HG03139 (cell line): ENCODE measurements around the gene LTK.

Source experiments
- ATAC-seq: cut with Tn5 transposase; IDR thresholded peaks from one replicate; pipeline ENCODE4 v1.9.1; 2021; ENCODE audit not compliant: unreplicated experiment

LTK gene

DNA sequence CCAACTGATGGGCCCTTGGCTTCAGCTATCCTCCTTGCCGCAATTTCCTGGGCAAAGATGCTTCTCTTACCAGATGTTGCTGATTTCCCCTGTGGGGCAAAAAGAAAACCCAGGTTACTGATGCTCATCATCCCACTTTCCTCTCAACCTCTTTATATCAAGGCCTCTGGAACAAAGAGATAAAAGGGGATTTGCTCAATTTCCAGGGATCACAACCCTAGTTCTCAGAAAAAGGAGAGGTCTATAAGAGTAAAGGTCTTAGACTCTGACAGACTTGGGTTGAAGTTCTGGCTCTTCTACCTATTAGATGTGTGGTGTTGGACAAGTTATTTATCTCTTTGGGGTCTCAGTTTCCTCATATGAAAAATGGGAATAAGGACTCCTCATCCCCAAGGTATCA lies 21.9 kb upstream of the LTK start:
- ATAC-seq: no peak

DNA sequence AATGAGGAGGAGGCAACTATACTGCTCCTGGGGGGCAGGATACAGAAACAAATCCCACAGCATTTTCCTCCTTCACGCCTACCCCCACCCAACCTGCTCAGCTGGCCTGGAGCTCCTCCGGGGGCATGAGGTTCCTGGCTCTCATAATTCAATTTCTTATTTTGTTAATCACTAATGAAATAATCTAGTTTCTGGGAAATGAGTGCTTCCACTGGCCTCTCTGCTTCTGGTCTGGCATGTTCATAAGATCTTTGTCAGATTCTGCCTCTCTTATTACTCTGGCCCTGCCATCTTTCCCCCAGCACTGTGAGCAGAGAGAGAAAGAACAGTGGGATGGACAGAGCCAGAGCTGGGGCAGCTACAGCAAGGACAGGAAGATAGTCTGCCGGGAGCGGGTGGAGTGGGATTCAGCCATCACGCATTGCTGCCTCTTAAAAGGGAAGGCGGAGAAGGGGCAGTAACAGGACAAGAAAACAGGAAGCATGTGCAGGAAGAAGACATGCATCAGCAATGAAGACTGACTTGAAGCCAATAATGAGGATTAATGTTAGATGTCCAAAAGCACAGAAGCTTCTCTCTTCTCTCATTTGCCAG lies 16.8 kb upstream of the LTK start:
- ATAC-seq: no peak

DNA sequence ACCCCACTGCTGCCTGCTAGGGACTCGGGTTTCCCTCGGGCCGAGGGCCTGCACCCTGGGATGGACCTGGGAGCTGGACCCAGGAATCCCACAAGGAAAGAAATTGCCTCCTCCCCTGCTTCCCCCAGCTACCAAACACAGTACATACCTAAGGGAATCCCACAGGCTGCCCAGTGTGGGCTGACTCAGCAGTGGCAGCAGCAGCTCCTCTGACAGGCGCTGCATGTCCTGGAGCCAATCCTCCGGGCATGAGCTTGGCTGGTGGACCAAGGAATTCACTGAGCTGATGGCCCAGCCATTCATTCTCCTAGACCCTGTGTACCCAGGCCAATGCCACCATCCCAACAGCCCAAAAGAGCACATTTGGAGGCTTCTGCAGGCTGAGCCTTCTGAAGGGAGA lies 9.5 kb upstream of the LTK start:
- no peak for ATAC-seq

DNA sequence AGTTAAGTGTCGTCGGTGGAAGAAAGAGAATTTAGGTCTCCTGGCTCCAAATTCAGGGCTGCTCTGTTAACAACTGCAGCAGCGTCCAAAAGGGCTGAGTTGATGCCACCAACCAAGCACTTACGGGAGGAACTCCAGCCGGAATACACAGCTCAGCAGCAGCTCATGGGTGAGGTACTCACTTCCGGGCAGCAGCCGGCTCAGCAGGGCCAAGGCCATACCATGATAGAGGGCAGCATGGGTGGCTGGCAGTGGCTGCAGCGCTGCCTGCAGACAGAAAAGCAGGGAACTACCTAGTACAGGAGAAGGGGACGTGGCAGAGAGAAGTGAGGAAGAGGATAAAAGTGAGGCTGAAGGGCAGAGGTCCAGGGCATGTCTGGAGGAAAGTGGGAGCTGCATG lies 8.0 kb upstream of the LTK start:
- ATAC-seq: no peak

- no peak for ATAC-seq
These were observed 7.0 kb upstream of the LTK start for GRCh38 chr15:41520636-41521035.

DNA sequence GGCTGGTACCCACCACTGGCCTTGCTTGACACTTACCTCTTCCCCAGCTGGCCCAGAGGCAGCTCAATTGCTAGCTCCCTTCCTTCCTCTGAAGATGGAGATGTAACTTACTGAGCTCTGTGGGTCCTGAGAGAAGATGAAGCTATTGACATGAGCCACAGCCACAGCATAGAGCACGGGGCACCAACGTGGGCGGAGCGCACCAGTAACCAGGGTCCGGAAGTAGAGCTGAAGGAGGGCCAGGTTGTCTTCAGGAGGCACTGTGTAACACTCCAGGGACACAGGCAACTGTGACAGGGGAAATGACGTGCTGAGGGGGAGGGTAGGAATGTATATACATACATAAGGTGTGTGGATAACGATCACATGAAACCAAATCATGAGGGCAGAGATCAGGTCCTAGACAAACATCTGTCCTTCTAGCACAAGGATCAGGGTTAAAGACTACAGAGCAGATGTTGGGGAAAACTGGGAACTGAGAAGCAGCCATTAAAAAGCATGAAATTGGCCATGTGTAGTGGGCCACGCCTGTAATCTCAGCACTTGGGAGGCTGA lies 4.3 kb upstream of the LTK start:
- no peak for ATAC-seq

- no peak for ATAC-seq
These were observed 604 bp downstream of the LTK start for GRCh38 chr15:41512940-41513505.

DNA sequence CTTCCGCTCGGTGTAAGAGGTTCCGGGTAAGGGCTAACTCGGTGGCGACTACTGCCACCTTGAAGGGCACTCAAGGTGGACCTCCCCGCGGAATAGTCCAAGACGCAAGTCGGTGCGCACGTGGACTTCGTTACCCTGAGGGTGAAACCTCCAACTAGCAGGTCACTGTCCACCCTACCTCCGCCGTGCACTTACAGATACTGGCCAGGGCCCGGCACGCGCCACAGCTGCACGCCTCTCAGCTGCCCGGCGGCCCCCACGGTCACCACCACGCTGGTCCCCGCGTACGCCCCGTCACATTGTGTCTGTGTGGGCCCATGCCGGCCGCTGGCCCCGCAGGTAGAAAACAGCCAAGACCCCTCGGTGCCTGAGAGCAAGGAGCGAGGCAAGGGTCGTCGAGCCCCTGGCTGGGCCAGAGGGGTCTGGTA lies 1.1 kb downstream of the LTK start:
- ATAC-seq: no peak

GRCh38 chr15:41511899-41512369 lies 1.7 kb downstream of the LTK start:
- ATAC-seq: no peak

GRCh38 chr15:41511331-41511898 lies 2.2 kb downstream of the LTK start:
- ATAC-seq: no peak

GRCh38 chr15:41510728-41511127 lies 2.9 kb downstream of the LTK start:
- no peak for ATAC-seq

GRCh38 chr15:41507820-41508290 lies 5.8 kb downstream of the LTK start:
- no peak for ATAC-seq

DNA sequence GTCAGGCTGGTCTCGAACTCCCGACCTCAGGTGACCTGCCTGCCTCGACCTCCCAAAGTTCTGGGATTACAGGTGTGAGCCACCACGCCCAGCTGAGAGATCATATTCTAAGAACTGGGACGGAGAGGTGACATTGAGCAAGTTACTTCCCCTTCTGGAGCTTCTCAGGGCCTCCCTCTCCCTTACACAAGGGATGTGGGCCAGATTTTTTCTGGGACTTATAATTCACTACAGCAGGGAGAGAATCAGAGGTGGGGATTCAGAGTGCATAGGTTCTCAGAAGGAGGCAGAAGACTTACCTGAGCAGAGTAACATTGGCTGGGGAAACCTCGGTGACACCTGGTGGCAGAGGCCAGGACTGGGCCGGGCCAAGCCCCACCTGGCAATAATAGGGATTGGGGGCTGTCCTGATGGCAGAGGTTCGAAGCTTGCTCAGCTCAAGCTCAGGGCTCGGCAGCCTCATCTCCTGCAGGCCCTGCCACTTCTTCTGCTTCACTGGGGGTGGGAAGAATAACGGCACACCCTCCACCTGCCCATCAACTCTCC lies 6.8 kb downstream of the LTK start:
- no peak for ATAC-seq

- ATAC-seq: no peak
These were observed 7.9 kb downstream of the LTK start for GRCh38 chr15:41505776-41506175.

DNA sequence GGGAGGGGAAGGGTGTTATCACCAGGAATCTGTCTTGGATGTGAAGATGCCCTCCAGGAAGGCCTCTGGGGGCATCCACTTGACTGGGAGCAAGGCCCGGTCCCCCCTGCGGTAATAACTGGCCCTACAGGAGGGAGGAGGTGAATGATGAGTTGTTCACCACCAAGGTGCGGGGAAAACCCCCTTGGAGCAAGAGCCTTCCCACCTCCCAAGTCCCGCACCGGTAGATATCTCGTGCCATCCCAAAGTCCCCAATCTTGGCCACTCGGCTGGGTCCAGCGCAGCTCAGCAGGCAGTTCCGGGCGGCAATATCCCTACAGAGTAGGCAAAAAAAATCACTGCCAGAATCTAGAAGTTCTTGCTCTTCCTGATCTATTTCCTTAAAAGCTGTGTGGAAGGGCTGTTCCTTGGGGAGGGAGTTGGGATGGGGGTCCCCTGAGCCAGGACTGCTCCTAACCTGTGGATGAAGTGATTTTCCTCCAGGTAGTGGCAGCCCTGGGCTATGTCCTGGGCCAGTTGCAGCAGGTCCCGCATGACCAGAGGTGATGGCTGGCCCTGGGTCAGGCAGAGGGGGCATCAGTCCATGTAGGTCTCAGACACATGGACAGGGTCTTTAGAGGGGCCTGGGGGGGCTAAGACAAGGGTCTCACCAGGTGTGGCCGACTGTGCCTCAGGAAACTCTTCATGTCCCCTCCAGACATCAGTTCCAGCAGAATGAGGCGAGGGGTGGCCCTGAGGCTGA lies 8.7 kb downstream of the LTK start:
- ATAC-seq: no peak

- no peak for ATAC-seq
These were observed 10.0 kb downstream of the LTK start for GRCh38 chr15:41503669-41504010.

DNA sequence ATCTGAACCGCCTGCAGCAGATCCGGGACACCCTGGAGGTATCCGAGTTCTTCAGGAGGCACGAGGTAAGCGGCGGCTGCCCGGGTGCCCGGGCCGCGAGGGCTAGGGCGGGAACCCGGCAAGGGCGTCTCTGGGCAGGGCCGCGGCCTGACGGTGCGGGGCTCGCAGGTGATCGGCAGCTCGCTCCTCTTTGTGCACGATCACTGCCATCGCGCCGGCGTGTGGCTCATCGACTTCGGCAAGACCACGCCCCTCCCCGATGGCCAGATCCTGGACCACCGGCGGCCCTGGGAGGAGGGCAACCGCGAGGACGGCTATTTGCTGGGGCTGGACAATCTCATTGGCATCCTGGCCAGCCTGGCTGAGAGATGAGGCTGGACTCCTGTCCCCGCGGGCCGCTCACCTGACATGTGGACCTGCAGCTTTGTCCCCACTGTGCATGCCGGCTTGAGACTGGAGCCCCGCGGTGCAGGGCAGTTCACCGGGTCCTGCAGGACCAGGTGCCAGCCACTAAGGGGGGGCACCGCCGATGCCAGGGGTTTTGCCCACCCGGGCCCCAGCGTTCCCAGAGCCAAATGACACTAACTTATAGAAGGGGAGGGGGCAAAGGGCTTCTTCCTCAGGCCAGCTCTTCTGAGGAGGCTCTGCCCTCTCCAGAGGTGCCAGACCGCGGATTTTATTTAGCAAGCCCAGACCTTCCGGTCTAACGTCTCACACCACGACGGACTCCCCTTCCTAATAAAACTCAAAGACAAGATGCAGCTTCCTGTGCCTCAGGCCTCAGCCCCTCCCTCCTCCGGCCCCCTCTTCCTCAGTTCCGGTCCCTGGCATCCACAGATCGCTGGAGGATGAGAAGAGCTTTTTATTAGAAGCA lies 10.6 kb downstream of the LTK start:
- ATAC-seq: no peak

DNA sequence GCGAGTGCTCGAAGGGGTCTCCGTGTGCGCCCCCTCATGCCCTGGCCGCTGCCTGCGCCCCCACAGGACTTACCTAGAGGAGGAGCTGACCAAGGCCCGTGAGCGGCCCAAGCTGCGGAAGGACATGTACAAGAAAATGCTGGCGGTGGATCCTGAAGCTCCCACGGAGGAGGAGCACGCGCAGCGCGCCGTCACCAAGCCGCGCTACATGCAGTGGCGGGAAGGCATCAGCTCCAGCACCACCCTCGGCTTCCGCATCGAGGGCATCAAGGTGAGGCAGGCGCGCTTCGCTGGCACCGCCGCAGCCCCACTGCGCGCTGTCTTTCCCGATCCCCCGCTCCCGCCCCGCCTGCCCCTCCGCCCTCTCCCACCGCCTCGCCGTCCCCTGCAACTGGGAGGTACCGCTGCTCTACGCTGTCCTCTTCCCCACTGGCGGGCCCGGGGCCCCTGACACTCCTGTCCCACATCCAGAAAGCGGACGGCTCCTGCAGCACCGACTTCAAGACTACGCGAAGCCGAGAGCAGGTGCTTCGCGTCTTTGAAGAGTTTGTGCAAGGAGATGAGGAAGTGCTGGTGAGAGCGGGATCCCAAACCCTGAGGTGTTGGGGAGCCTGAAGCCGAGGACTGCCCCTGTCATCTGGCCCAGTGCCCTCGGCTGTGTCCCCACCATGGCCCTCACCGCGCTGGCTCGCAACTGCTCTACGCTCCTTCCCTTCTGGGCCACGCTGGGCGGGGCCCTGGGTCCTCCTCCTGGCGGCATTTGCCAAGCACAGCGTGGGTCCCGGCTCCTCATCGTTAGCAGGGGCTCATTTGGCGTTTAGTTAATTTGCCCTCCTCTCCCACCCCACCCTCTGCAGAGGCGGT lies 11.5 kb downstream of the LTK start:
- no peak for ATAC-seq

- ATAC-seq: no peak
These were observed 12.3 kb downstream of the LTK start for GRCh38 chr15:41501191-41501917.
